Transverse colon (tissue), 4 donors: Measurements from ENCODE around the gene RAPGEFL1. TPM values are rescaled to one million over a fixed set of nuclear protein-coding genes. Genes with fewer than 3 reads are reported as not detected.

ENCODE experiments used
- DNase-seq: peaks from one replicate; pipeline ENCODE4 v3.0.0-alpha.2; 2019
- H3K27ac ChIP-seq, 4 donors: fragments of 200-600 bp; sonication (generic); 2 replicates each; pipeline ENCODE4 v1.5.1; 2016 to 2018; ENCODE audit warnings: inconsistent platforms in 4 of 4
- H3K27me3 ChIP-seq: fragments of 200-600 bp; sonication (generic); 2 replicates; pipeline ENCODE4 v1.5.1; 2017; ENCODE audit warnings: inconsistent platforms
- H3K36me3 ChIP-seq, 4 donors: fragments of 200-600 bp; sonication (generic); 2 replicates each; pipeline ENCODE4 v1.5.1; 2017 to 2019; ENCODE audit warnings: inconsistent platforms in 4 of 4
- H3K4me1 ChIP-seq, 4 donors: fragments of 200-600 bp; sonication (generic); 2 replicates each; pipeline ENCODE4 v1.5.1; 2017 to 2020; ENCODE audit warnings: inconsistent platforms in 4 of 4
- H3K4me3 ChIP-seq, 4 donors: fragments of 200-600 bp; sonication (generic); 1 replicate in 1 of 4; 2 replicates in 3 of 4; pipeline versions ENCODE4 v1.5.1 to v1.6.1; 2017 to 2019; ENCODE audit warnings: inconsistent platforms in 4 of 4
- H3K9me3 ChIP-seq, 2 donors: fragments of 200-600 bp; sonication (generic); 2 replicates each; pipeline ENCODE4 v1.5.1; 2017 to 2019; ENCODE audit warnings: inconsistent platforms in 2 of 2
- EP300 ChIP-seq: sonication (generic); formaldehyde crosslinking; IDR thresholded peaks from one replicate; pipeline ENCODE4 v1.6.1; 2017; ENCODE audit warnings: antibody characterized with exemption, low read depth
- POLR2A ChIP-seq: fragments of 450-650 bp; IDR thresholded peaks from one replicate; pipeline ENCODE4 v1.6.1; 2016; ENCODE audit warnings: antibody characterized with exemption, mild to moderate bottlenecking, moderate library complexity
- POLR2AphosphoS5 ChIP-seq, 3 donors: sonication (generic); formaldehyde crosslinking; IDR thresholded peaks; one replicate each; pipeline ENCODE4 v1.6.1; 2016; ENCODE audit warnings: antibody characterized with exemption in 3 of 3
- WGBS, 2 donors: methylation state at CpG; one replicate each; pipeline ENCODE4 v1.1.5; 2018; ENCODE audit warnings: low coverage in 1 of 2; 5-methylcytosine and 5-hydroxymethylcytosine counted together
- in situ Hi-C, 4 donors: fragments of 200-750 bp; cut with MboI; loops; one replicate each; pipeline versions ENCODE4 v1.15.0 to v1.15.1; 2017; ENCODE audit warnings: low sequenced_read_pairs in 3 of 4, low pct_ligation_motif_present in 1 of 4, low pct_unique_long_range_greater_than_20kb in 1 of 4
- intact Hi-C: fragments of 100-400 bp; cut with DNase I; formaldehyde crosslinking; loops from one replicate; pipeline ENCODE4 v1.15.1; 2023; ENCODE audit warnings: low total_unique reads
- total RNA-seq, 4 donors: library from RNA; depleted of rRNA; stranded (reverse); fragments of >200 nt; gene quantifications; one replicate each; pipeline ENCODE4 v1.1.0, GENCODE V29; 2016
- TF ChIP-seq, protein P1 (sequence below), 5 experiments: fragments of 200-600 bp in 3 of 5; fragments of 450-650 bp in 2 of 5; sonication (generic) in 3 of 5; IDR thresholded peaks; 1 replicate in 2 of 5; 2 replicates in 3 of 5; pipeline ENCODE4 v1.5.1; 2016 to 2017; ENCODE audit warnings: antibody characterized with exemption in 5 of 5, inconsistent platforms in 3 of 5, mild to moderate bottlenecking in 2 of 5, moderate library complexity in 1 of 5

RAPGEFL1 gene
- total RNA-seq, 4 donors from 2014 or later: 220 to 411 (median 308) TPM

- TF ChIP-seq POLR2A: no peak
- TF ChIP-seq, protein P1, sequence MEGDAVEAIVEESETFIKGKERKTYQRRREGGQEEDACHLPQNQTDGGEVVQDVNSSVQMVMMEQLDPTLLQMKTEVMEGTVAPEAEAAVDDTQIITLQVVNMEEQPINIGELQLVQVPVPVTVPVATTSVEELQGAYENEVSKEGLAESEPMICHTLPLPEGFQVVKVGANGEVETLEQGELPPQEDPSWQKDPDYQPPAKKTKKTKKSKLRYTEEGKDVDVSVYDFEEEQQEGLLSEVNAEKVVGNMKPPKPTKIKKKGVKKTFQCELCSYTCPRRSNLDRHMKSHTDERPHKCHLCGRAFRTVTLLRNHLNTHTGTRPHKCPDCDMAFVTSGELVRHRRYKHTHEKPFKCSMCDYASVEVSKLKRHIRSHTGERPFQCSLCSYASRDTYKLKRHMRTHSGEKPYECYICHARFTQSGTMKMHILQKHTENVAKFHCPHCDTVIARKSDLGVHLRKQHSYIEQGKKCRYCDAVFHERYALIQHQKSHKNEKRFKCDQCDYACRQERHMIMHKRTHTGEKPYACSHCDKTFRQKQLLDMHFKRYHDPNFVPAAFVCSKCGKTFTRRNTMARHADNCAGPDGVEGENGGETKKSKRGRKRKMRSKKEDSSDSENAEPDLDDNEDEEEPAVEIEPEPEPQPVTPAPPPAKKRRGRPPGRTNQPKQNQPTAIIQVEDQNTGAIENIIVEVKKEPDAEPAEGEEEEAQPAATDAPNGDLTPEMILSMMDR (IDR thresholded peaks at IDR 0.05): peak in 2 of 5 experiments; percentile 12 to 19
- Histone ChIP-seq H3K27me3 (no peaks in the 10 kb centered on the region), H3K36me3 (no peaks in the 10 kb centered on the region), H3K4me1 (peaks cover 0 to 13% (median 7%) of the 10 kb centered on the region in 4 donors), H3K4me3 (peak overlapping the region in 1 of 4 donors; percentile 40), H3K9me3 (no peaks in the 10 kb centered on the region), H3K27ac (no peak overlapping the region)
- intact Hi-C loops: loop anchor here (10.0 kb wide), 1 partner anchor 176 kb away; the partner anchor contains the start of gene CSF3
- WGBS, 2 donors: 75 to 100% methylated on average over 2 to 13 of the region's 15 CpGs
- DNase-seq: no peak
- in situ Hi-C loops: loop anchor here in 3 of 4 donors (10.0 to 25.0 kb wide), 3 partner anchors 97 to 164 kb away; partner anchors contain the start of gene CDC6 (in 1 of the 3)
Observed at GRCh38 chr17:40190197-40191021, 13.1 kb downstream of the RAPGEFL1 start.

DNA sequence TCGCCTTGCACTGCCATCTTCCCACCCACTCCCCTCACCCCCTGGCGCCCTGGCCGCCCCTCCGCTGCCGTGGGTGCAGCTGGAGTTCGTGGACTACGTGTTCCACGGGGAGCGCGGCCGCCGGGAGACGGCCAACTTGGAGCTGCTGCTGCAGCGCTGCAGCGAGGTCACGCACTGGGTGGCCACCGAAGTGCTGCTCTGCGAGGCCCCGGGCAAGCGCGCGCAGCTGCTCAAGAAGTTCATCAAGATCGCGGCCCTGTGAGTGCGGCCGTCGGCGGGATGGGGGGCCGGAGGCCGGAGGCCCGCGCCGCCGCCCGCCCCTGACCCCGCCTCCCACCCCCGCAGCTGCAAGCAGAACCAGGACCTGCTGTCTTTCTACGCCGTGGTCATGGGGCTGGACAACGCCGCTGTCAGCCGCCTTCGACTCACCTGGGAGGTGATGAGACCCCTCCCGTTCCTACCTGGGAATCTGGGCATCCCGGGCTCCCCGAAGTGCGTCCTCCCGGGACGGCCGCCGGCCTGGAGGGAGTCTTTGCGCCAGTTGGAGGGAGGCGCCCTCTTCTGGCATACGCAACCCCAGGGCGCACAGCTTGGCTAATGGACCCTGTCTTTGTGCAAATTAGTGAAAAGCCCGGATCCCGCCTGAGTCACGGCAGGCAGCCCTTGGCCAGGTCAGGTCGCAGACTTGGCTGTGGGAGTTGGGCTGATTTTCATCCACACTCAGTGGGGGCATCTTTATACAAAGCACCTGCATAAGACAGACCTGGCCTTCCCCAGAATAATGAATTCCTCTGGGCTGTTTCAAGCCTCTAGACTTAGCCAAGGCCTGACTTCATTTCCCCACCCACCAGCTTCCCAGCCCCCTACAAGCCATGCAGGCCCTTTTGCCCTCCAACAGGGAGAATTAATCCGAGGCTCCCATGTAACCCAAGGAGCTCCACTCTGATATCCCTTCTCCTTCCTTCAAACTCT is 14.3 kb downstream of the RAPGEFL1 start:
- Histone ChIP-seq H3K27me3 (no peaks in the 10 kb centered on the region), H3K36me3 (no peaks in the 10 kb centered on the region), H3K4me1 (peaks cover 0 to 13% (median 7%) of the 10 kb centered on the region in 4 donors), H3K27ac (peak overlapping the region; percentile 20 to 74 (median 44)), H3K4me3 (peak overlapping the region; percentile 31 to 57 (median 38)), H3K9me3 (no peaks in the 10 kb centered on the region)
- peak in 1 of 3 donors; percentile 13 for TF ChIP-seq POLR2AphosphoS5 (IDR thresholded peaks at IDR 0.05)
- no peak for TF ChIP-seq EP300
- TF ChIP-seq, protein P1 (IDR thresholded peaks at IDR 0.05): peak in 4 of 5 experiments; percentile 31 to 52 (median 40)
- TF ChIP-seq POLR2A: no peak
- 25 to 60% methylated on average over 1 to 34 of the region's 60 CpGs for WGBS, 2 donors
- DNase-seq: peak; percentile 77
- intact Hi-C loops (loop anchor here (10.0 kb wide), 1 partner anchor 177 kb away; the partner anchor contains the start of gene CSF3), in situ Hi-C loops (loop anchor here in 3 of 4 donors (10.0 to 25.0 kb wide), 3 partner anchors 96 to 163 kb away; partner anchors contain the start of gene CDC6 (in 1 of the 3))

- Histone ChIP-seq H3K36me3 (no peaks in the 10 kb centered on the region), H3K27ac (no peak overlapping the region), H3K4me3 (no peak overlapping the region), H3K4me1 (peaks cover 0 to 13% (median 7%) of the 10 kb centered on the region in 4 donors), H3K27me3 (no peaks in the 10 kb centered on the region), H3K9me3 (no peaks in the 10 kb centered on the region)
- no peak for TF ChIP-seq POLR2A
- TF ChIP-seq, protein P1 (IDR thresholded peaks at IDR 0.05): no peak
- no peak for TF ChIP-seq EP300
- in situ Hi-C loops (loop anchor here in 3 of 4 donors (10.0 to 25.0 kb wide), 3 partner anchors 94 to 162 kb away; partner anchors contain the start of gene CDC6 (in 1 of the 3)), intact Hi-C loops (loop anchor here (10.0 kb wide), 1 partner anchor 178 kb away; the partner anchor contains the start of gene CSF3)
- 97% methylated on average over 2 of the region's 2 CpGs; no CpG with 5 or more reads in 1 of the 2 donors for WGBS, 2 donors
- no peak for DNase-seq
Observed at GRCh38 chr17:40192961-40193360, 15.7 kb downstream of the RAPGEFL1 start.
